Measurements from ENCODE around the gene ATP1A2. TPM values are rescaled to one million over a fixed set of nuclear protein-coding genes. Genes with fewer than 3 reads are reported as not detected.

ATP1A2 gene
- total RNA-seq, 2 experiments from 2014 or later, result not detected

DNA sequence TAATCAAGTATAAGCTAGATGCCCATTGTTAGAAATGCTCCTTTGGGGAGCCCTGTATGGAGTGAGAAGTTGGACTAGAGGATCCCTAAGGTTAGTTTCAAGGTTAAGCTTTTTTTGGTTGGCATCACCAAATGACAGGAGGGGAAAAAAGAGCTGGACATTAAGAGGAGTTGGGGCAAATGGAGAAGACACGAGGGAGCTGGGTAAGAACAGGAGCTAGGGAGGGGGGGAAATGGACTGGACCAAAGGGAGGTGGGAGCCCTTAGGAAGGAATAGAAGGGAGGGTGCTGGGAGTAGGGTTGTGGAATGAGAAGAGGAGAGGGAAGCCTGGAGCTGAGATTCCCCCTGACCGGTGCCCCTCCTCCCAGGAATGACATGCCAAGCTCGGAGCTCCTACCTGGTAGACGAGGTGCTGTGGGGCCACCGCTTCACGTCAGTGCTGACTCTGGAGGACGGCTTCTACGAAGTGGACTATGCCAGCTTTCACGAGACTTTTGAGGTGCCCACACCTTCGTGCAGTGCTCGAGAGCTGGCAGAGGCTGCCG is 28.4 kb upstream of the ATP1A2 start:
- Mint-ChIP-seq H3K36me3 (ENCODE audit: low read depth) (peaks cover 18% of the 10 kb centered on the region), H3K4me3 (no peak overlapping the region), H3K4me1 (ENCODE audit: low read depth) (peaks cover 6% of the 10 kb centered on the region), H3K27me3 (peaks cover 9% of the 10 kb centered on the region), H3K9me3 (no peaks in the 10 kb centered on the region), H3K27ac (peak overlapping the region; percentile 27)
- POLR2A ChIA-PET, result interaction anchor here (0.6 kb wide), 1 partner anchor 173 kb away, joined by 3 read pairs; no protein-coding TSS in a partner anchor
- intact Hi-C loops (cut with micrococcal nuclease), result loop anchor here (5.0 to 10.0 kb wide), 3 partner anchors 52 to 150 kb away; partner anchors contain the start of gene PIGM
- CTCF ChIA-PET, result interaction anchor here (0.7 to 33.7 kb wide), 17 partner anchors 10 to 289 kb away, joined by 3 to 693 read pairs (median 13); partner anchors contain the start of genes IGSF8, KCNJ10 and PIGM
- ATAC-seq, result no peak
- TF ChIP-seq, protein P1, sequence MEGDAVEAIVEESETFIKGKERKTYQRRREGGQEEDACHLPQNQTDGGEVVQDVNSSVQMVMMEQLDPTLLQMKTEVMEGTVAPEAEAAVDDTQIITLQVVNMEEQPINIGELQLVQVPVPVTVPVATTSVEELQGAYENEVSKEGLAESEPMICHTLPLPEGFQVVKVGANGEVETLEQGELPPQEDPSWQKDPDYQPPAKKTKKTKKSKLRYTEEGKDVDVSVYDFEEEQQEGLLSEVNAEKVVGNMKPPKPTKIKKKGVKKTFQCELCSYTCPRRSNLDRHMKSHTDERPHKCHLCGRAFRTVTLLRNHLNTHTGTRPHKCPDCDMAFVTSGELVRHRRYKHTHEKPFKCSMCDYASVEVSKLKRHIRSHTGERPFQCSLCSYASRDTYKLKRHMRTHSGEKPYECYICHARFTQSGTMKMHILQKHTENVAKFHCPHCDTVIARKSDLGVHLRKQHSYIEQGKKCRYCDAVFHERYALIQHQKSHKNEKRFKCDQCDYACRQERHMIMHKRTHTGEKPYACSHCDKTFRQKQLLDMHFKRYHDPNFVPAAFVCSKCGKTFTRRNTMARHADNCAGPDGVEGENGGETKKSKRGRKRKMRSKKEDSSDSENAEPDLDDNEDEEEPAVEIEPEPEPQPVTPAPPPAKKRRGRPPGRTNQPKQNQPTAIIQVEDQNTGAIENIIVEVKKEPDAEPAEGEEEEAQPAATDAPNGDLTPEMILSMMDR (IDR thresholded peaks at IDR 0.05), result no peak
- no peak for DNase-seq

DNA sequence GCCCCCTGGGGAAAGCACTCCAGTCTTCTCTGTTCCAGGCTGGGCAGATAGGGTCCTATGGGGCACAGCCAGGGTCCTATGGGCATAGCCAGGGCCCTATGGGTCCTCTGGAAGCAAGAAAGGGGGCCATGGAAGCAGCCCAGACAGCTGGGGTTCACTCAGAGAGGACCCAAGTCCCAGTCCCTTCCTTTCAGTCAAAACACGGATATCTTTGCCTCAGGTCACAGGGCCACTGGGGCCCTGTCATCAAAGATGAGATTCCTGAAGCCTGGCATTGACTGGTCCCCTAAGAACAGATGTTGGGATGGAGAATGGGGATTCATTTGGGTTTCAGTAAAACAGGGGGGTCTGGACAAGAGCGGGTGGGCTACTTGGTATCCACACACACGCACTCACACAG is 25.7 kb upstream of the ATP1A2 start:
- H3K9me3 Mint-ChIP-seq, result no peaks in the 10 kb centered on the region
- no peaks in the 10 kb centered on the region for H3K27me3 Mint-ChIP-seq
- H3K4me3 Mint-ChIP-seq, result no peak overlapping the region
- ChIA-PET POLR2A (no interaction called here), CTCF (interaction anchor here (33.7 kb wide), 1 partner anchor 45 kb away, joined by 693 read pairs; no protein-coding TSS in a partner anchor)
- ATAC-seq, result no peak
- TF ChIP-seq, protein P1 (IDR thresholded peaks at IDR 0.05), result no peak
- no peak overlapping the region for H3K27ac Mint-ChIP-seq
- H3K4me1 Mint-ChIP-seq (ENCODE audit: low read depth), result peaks cover 16% of the 10 kb centered on the region
- H3K36me3 Mint-ChIP-seq (ENCODE audit: low read depth), result peaks cover 14% of the 10 kb centered on the region
- DNase-seq, result no peak
- intact Hi-C loops (cut with micrococcal nuclease), result loop anchor here (5.0 to 10.0 kb wide), 4 partner anchors 55 to 525 kb away; partner anchors contain the start of gene PIGM

GRCh38 chr1:160090760-160091159 is 24.8 kb upstream of the ATP1A2 start:
- H3K4me3 Mint-ChIP-seq, result no peak overlapping the region
- TF ChIP-seq, protein P1 (IDR thresholded peaks at IDR 0.05), result no peak
- peaks cover 9% of the 10 kb centered on the region for H3K36me3 Mint-ChIP-seq (ENCODE audit: low read depth)
- H3K27me3 Mint-ChIP-seq, result no peaks in the 10 kb centered on the region
- H3K4me1 Mint-ChIP-seq (ENCODE audit: low read depth), result peaks cover 21% of the 10 kb centered on the region
- CTCF ChIA-PET, result no interaction called here
- intact Hi-C loops (cut with micrococcal nuclease), result loop anchor here (10.0 kb wide), 1 partner anchor 524 kb away; no protein-coding TSS in a partner anchor
- ATAC-seq, result no peak
- no peak for DNase-seq
- POLR2A ChIA-PET, result interaction anchor here (0.9 kb wide), 1 partner anchor 10 kb away, joined by 3 read pairs; the partner anchor contains the start of gene KCNJ9
- no peak overlapping the region for H3K27ac Mint-ChIP-seq
- H3K9me3 Mint-ChIP-seq, result no peaks in the 10 kb centered on the region

DNA sequence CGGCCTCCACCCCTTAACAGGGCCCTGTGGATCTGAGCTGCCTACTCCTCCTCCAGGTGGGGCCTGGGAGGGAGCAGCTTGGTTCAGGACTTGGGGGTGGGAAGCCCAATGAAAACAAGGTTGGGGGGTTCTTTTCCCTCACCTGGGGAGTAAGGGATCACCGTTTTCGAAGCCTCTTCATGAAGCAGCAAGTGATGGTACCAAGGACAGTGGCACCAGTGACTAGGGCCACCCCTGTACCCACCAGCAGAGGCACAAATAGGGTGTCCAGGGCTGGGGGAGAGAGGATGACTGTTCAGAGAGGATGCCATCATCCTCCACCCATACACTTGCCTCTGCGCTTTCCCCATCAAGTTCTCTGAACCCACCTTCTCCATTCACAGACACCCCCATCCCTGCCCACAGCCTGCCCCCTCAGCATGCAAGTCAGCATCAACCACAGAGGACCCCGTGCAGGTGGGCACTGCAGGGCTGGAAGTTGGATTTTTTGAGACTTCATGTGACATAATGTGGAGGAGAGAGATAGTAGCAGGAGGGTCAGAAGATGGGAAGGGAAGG is 23.8 kb upstream of the ATP1A2 start:
- ATAC-seq, result no peak
- TF ChIP-seq, protein P1 (IDR thresholded peaks at IDR 0.05), result no peak
- peaks cover 11% of the 10 kb centered on the region for H3K36me3 Mint-ChIP-seq (ENCODE audit: low read depth)
- ChIA-PET CTCF (interaction anchor here (1.6 kb wide), 1 partner anchor 13 kb away, joined by 8 read pairs; no protein-coding TSS in a partner anchor), POLR2A (no interaction called here)
- H3K4me3 Mint-ChIP-seq, result no peak overlapping the region
- peaks cover 30% of the 10 kb centered on the region for H3K4me1 Mint-ChIP-seq (ENCODE audit: low read depth)
- H3K27ac Mint-ChIP-seq, result no peak overlapping the region
- intact Hi-C loops (cut with micrococcal nuclease), result loop anchor here (10.0 kb wide), 1 partner anchor 523 kb away; no protein-coding TSS in a partner anchor
- DNase-seq, result no peak
- no peaks in the 10 kb centered on the region for H3K27me3 Mint-ChIP-seq
- H3K9me3 Mint-ChIP-seq, result no peaks in the 10 kb centered on the region

All from activated CD8-positive, alpha-beta T cell treated with anti-CD3 and anti-CD28 coated beads for 36 hours (primary cell).